GM21390 (cell line): ENCODE results near the gene ZDHHC24.
"Not testable (repeated sequence)": the region's sequence is repeated elsewhere in the genome, so short reads cannot be mapped to it uniquely, and the experiment has no call there.

Experiments
- ATAC-seq: cut with Tn5 transposase; IDR thresholded peaks from one replicate; pipeline ENCODE4 v1.9.1; 2021; ENCODE audit not compliant: unreplicated experiment

The ZDHHC24 gene, protein sequence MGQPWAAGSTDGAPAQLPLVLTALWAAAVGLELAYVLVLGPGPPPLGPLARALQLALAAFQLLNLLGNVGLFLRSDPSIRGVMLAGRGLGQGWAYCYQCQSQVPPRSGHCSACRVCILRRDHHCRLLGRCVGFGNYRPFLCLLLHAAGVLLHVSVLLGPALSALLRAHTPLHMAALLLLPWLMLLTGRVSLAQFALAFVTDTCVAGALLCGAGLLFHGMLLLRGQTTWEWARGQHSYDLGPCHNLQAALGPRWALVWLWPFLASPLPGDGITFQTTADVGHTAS

DNA sequence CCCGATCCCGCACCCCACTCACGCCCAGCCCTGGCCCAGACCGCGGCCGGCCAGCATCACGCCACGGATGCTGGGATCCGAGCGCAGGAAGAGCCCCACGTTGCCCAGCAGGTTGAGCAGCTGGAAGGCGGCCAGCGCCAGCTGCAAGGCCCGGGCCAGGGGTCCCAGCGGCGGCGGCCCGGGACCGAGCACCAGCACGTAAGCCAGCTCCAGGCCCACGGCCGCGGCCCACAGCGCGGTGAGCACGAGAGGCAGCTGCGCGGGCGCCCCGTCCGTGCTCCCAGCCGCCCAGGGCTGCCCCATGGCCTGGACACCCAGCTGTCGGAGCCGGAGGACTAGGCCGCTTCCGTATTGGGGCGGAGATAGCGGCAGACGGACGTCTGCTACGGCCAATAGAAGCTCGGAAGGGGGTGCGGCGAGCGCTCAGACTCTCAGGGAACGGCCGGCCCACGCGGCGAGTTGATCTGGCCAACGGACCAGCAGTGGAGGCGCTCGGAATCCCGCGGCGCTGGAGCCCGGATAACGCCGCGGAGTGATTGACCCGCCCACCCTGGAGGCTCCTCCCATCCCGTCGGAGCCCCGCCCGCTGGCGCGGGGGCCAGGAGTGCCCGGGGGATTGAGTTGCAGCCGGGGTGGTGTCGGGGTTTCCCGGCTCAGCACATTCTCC, at the start of gene ZDHHC24:
Gene ZDHHC24, minus strand, starts transcription at position 348 of the 667 bp plus-strand sequence. Its CDS starts 45 bp downstream, at position 303.
- peak; percentile 83 for ATAC-seq

DNA sequence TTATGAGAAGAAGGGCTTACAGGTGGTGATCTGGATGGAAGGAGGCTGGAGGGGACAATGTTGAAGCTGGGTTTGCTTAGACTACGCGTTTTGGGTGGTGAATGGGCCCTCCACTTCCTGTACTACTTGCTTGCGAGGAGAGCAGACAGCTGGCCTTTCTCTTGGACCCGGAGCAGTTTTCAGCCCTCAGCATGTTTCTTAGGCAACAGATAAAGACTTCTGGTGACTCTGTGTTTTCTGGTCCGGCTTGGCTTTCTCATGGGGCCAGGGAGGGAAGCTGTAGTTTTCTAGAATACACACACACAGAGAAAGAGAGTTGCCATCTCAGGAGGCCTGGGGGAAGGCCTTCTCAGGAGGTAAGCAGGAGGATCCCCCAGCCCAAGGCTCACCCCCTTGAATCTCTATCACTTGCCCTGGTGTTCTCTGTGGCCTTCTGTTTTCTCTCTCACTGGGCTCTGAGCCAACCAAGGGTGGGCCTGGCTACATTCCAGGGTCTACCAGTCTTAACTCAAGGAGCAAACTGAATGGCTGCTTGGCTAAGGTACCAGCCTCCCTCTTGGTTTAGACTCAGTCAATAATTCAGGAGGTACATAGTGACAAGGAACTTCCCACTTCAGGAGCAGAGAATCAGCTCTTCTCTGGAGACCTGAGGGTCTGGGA, 49.5 kb upstream of the ZDHHC24 start:
- ATAC-seq, result no peak

DNA sequence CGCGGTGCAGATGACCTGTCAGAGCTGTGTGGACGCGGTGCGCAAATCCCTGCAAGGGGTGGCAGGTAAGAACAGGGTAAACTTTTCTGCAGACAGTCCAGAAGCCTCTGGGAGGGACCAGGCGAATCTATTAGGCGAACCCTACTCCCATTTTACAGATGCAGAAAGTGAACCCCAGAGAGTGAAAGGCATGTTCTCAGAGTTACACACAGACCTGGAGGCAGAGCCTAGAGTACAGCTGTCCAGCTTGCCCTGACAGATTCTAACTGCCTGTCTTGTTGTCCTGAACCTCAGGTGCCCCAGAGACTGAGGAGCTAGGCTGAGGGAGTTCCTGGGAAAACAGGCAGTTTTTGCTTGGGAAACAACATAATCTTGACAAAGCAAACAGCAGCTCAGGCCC, 47.8 kb upstream of the ZDHHC24 start:
- ATAC-seq, result no peak

DNA sequence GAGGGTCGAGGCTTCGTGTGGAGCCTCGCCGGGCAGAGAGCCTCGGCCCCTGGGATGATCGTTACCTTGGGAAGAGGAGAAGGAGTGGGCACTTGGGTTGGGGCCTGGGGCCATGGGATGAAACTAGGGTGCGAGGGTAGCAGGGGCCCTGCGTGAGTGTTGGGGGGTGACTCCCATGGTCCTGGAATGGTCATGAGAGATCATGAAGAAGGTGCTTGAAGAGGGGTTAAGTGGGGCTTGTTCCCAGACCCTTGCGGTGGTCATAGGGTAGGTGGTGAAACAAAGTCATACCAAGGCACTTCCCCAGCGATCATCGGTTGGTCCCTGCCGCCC, 47.4 kb upstream of the ZDHHC24 start:
- ATAC-seq, result peak; percentile 4

DNA sequence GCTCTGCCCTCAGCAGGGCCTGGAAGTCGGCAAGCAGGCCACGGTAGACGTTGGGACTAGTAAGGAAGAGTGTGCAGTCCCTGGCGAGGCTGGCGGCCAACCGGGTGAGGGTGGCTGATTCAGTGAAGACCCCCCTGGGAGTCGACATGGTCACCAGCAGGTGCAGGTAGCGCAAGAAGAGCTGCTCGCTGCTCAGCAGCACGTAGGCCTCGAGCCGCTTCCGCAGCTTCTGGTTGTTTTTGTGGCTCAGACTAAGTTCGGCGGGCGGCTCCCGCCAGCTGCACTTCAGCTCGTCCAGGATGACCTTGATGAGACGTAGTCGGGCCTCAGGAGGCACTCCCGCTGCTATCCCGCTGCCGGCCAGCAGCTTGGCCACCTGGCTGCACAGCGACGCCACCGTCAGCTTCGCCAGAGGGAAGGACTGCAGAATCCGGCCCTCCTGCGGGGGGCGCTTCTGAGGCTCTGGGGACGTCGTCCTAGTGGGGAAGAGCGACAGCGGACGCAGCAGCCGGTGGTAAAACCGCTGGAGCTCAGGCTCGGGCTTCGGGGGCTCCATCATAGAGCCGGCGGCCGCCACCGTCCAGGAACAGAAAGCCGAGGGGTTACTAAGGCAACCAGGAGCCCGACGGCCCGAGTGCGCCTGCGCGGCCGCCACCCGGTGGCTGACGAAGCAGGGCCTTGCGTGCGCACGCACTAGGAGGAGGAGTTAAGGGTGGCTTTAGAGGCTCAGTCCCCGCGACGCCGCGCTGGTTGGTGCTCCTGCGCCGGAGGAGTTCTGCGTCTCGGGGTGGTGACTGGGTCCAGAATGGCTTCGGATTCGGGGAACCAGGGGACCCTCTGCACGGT, 46.8 kb upstream of the ZDHHC24 start, which contains the start of the genes CCDC87 and CCS:
Gene CCDC87, minus strand, starts transcription at position 607 of the 846 bp plus-strand sequence. Its CDS starts 48 bp downstream, at position 559.
Gene CCS, plus strand, starts transcription at position 729 of the 846 bp plus-strand sequence. Its CDS starts 77 bp downstream, at position 806.
- peak; percentile 91 for ATAC-seq

DNA sequence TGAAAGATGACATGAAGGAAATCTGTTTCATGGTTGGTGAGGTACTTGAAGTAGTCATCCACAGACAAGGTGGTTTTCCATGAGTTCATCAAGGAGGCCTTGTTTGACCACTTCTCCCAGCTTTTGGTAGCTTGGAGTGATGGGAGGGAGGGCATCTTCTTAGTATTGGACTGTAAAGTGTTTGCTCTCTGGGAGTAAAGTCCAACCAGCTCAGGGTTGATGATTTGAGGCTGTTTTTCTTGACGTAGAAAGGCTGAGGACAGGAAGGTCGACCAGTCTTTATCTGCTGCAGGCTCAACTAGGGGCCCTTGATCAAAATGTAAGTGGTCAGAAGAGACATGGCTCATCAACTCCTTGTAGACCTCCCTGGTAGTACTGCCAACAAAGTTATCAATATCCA, 45.3 kb upstream of the ZDHHC24 start:
- ATAC-seq, result no peak

DNA sequence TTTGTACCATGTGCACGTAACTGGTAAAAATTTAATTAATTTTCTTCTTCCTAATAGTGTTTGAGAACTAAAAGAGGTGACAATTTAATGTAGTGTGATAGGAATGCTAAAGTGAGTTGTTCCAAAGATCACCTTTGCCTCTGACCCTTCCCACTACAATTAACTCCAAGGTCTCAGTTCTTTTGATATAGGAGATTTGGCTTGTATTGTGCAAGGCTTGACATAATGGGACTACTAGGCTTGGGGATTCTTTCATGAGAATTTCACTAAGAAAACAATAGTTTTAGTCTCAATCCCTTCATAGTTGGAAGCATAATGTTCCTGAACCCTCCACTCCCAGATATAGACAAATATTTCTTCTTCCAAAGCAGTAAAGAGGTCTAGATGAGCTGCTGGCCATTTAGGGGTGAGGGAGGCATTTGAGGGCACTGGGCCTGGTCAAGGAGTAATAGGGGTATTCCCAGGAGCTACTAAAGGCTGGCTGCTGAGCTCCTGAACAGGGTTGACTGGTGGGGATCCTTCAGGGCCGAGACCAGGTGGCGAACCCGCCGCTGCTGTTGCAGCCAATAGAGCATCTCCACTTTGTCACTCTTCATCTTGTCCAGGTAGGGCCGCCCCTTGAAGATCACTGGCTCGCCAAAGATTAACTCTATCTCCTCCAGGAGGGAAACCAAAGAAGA, 44.3 kb upstream of the ZDHHC24 start:
- ATAC-seq, result no peak

DNA sequence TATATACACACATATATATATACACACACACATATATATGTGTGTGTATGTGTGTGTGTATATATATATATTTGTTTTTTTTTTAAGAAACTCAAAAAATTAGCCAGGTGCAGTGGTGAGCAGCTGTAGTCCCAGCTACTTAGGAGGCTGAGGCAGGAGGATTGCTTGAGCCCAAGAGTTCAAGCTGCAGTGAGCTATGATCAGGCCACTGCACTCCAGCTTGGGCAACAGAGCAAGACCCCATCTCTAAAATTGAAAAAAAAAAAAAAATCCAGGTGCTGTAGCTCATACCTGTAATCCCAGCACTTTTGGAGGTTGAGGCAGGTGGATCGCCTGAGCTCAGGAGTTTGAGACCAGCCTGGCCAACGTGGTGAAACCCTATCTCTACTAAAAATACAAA, 43.5 kb upstream of the ZDHHC24 start:
- not testable (repeated sequence) for ATAC-seq

DNA sequence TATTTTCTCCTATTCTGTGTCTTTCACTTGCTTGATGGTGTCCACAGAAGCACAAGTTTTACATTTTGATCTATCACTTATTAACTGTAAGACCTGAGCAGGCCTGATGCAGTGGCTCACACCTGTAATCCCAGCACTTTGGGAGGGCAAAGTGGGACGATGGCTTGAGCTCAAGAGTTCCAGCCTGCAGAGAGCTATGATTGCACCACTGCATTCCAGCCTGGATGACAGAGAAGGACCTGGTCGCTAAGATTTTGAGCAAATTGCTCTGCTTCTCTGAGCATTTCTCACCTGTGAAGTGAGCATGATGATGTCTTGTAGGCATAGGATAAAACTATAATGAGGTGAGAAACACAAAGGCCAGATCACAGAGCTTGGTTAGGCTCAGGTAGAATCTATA, 40.3 kb upstream of the ZDHHC24 start:
- no peak for ATAC-seq

DNA sequence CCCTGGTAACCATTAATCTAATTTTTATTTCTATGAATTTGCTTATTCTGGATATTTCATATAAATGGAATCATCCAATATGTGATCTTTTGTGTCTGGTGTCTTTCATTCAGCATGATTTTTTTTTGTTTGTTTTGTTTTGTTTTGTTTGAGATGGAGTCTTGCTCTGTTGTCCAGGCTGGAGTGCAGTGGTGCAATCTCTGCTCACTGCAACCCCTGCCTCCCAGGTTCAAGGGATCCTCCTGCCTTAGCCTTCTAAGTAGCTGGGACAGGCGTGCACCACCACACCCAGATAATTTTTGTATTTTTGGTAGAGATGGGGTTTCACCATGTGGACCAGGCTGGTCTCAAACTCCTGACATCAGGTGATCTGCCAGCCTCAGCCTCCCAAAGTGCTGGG, 39.6 kb upstream of the ZDHHC24 start:
- not testable (repeated sequence) for ATAC-seq

DNA sequence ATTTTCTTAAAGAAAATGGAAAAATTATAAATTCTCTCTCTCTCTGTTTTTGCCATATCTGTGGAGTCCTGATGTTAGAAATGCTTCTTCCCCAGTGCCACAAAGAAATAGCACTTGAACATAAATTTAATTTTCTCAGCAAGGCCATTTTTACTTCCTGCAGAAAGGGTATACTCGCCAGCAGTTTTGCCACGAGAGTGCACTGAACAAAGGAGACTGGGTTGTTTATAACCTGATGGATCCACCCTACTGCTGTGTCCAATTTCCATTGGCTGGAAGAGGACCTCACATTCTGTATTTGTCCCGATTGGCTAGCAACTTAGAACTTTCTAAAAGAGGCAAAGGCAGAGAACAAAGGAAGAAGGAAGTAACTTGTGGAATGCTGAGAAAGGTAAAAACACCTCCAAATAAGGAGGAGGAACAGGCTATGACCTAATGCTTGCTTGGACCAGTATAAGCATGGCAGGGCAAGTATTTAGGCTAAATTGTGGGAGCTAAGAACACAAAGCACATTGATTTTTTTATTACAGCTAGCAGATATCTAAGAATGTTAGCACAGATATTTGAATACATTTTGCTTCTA, 36.8 kb upstream of the ZDHHC24 start:
- ATAC-seq, result not testable (repeated sequence)

DNA sequence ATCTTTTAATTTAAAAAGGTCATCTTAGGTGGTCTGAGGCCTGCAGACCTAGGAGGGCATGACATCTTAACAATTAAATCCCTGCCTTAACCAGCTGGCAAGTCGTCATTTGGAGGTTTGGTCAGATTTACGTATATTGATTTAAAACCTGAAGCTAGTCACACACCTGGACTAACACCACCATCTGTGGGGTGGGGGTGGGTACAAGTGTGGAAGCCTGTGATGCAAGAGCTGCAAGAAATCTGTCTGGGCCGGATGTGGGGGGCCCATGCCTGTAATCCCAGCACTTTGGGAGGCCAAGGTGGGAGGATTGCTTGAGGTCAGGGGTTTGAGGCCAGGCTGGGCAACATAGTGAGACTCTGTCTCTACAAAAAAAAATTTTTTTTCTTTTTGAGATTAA, 35.4 kb upstream of the ZDHHC24 start:
- ATAC-seq, result no peak

DNA sequence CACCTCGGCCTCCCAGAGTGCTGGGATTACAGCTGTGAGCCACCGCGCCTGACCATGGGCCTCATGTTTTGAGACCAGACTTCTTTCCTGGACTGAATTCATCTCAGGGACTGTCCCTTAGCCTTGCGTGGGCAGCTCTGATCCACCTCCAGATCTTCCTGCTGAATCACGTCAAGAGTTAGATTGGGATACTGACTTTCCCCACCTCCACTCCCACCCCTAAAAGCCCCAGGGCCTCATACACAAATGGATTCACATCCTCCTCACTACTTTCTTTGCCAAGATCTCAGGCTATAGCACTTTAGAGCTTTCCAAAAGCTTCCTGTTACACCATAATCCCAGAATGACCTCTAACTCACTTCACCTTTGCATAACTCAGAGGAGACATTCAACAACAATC, 35.0 kb upstream of the ZDHHC24 start:
- ATAC-seq, result no peak

DNA sequence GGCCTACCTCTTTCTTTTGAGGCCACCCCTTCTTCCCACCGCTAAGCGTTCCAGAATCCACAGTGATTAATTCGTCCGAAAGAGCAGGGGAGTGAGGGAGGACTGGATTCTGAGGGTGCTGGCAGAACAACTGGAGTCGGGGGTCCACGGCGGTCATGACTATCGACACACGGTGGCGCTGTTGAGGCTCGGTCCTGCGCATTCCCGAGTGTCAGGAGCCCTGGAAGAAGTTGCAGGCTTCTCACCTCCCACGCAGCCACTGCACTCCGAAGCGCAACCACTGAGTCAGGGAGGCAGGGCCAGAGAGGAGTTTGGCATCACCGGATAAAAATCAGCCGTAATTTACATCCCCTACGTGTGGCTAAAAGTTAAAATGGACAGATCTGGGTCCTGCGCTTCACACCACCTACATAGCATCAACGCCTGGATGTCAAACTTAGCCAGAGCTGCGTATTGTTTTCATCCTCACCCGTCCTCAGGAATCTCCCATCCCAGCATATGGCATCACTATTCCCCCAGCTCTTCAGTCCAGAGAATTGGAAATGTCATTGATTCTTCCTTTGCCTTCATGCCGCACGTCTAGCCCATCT, 33.3 kb upstream of the ZDHHC24 start:
- ATAC-seq, result no peak

DNA sequence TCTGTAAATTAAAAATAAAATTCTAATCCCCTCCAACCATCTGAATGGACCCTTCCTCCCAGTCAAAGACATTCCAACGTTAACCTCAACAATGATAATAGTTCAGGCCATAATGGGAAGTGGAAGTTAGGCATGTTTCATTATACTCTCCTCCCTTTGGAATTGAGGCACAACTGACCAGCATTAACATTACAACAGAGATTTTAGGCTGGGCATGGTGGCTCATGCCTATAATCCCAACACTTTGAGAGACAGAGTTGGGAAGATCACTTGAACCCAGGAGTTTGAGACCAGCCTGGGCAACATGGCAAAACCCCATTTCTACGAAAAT, 25.0 kb upstream of the ZDHHC24 start:
- no peak for ATAC-seq

DNA sequence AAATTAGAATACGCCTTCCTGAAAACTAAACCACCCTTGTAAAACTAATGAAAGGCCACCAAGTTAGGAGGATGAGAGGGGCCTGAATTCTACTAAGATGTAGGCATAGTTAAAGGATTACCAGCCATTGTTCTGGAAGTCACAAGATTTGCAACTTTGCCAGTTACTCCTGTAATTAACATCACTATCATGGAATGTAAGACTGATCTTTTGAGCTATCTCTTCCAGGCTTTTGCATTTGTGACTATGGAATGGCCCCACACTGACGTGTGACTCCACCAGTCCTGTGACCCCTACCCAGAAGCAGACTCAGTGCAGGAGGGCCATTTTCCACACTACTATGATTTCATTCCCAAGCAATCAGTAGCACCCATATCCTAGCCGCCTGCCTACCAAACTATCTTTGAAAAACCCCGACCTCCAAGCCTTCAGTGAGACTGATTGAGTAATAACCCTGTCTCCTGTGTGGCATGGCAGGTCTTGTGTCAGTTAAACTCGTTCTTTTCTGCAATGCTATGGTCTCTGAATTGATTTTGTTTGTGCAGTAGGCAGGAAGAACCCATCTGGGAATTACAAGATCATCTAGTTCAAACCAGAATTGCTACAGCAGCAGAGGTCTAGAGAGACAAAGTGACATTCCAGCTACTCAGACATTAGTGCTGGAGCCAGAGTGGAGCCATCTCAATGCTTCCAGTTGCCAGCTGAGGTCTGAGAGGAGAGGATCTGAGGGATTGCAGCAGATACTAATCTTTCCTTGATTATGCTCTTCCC, 24.4 kb upstream of the ZDHHC24 start:
- no peak for ATAC-seq

DNA sequence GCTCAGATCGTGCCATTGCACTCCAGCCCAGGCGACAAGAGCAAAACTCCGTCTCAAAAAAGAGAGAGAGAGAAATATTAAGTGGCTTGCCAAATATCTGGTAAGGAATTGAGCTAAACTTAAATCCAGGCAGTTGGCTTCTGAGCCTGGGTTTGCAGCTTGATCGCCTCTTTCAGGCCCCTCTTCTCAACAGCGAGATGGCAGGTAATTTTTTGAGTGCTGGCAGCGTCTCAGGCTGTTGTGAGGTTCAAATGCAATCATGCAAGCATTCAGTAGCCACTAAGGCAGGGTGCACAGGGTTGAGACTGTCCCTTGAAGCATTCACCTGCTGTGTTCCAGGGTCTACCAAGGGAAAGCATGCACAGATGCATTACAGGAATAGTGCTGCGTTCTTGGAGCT, 23.2 kb upstream of the ZDHHC24 start:
- no peak for ATAC-seq

DNA sequence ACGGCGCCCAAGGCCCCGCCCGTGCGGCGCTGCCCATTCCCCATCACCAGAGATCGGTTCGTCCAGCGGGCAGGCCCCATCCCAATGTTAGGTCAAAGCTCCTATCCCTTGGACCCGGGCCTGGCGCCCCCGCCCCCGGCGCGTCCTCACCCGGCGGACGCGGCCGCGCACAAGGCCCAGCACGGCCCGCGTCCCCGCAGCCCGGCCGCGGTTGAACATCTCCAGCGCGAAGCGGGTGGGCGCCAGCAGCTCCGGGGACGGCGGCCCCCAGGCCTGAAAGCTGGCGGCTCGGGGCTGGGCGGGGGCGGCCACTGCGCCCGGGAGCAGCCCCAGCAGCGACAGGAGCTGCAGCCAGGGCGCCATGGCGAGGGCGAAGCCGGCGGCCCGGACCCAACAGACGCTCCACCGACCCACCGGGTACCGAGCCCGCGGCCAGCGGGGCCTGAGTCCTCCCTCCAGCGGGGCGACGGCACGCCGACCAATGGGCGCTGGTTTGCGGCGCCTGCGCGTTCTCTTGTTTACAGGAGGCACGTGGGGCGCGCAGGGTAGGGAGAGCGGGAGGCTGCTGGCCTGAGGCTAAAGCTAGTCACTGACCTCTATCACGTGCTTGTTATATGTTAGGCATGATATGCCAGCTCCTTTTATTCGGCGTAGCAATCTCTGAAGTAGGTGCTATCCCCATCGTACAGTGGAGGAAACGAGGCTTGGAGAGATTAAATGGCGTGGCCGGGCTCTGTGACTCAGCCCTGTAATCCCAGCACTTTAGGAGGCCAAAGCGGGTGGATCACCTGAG, 22.5 kb upstream of the ZDHHC24 start, which contains the start of gene CTSF:
Gene CTSF, minus strand, starts transcription at position 483 of the 793 bp plus-strand sequence. Its CDS starts 120 bp downstream, at position 363.
- ATAC-seq, result no peak
